Panc1 (cell line): Measurements from ENCODE around the gene BMAL1. TPM values are rescaled to one million over a fixed set of nuclear protein-coding genes. Genes with fewer than 3 reads are reported as not detected.

ENCODE experiments used
- ATAC-seq: fragments of 200-7000 bp; cut with Tn5 transposase; 2 replicates; pipeline ENCODE4 v1.9.1; 2020; ENCODE audit warnings: mild to moderate bottlenecking, moderate library complexity
- BruUV-seq: library from RNA; stranded (reverse); fragments of 400-500 nt; replicated peaks from 2 replicates; lab custom pipeline; 2021; lab: Mats Ljungman, UMichigan
- CTCF ChIA-PET: fragments of 300-600 bp; sonication (Branson Sonifier 250); formaldehyde crosslinking; loops from one replicate; lab custom pipeline; 2022; ENCODE audit warnings: antibody characterized with exemption; lab: Charles Lee
- POLR2A ChIA-PET: fragments of 300-600 bp; sonication (Branson Sonifier 250); formaldehyde crosslinking; loops from one replicate; lab custom pipeline; 2022; ENCODE audit warnings: antibody characterized with exemption; lab: Charles Lee
- DNase-seq: peaks from one replicate; pipeline ENCODE4 v3.0.0-alpha.2; 2010; ENCODE audit warnings: low read depth, low spot score
- H3K27ac ChIP-seq: 2 replicates; pipeline ENCODE4 v1.5.1; 2011; ENCODE audit warnings: mild to moderate bottlenecking, low read length, inconsistent platforms
- H3K27me3 ChIP-seq: fragments of 200-500 bp; sonication (Bioruptor generic); 2 replicates; pipeline ENCODE4 v1.6.0; 2014; ENCODE audit warnings: low read length, inconsistent platforms; ENCODE audit not compliant: control insufficient read depth, insufficient read depth
- H3K36me3 ChIP-seq: fragments of 200-500 bp; sonication (Bioruptor generic); 2 replicates; pipeline ENCODE4 v1.5.1; 2014; ENCODE audit warnings: inconsistent platforms, mild to moderate bottlenecking, low read length, moderate library complexity; ENCODE audit not compliant: control insufficient read depth, insufficient read depth
- H3K4me1 ChIP-seq: 2 replicates; pipeline ENCODE4 v1.5.1; 2011; ENCODE audit warnings: inconsistent platforms, mild to moderate bottlenecking, low read length, moderate library complexity; ENCODE audit not compliant: control insufficient read depth, insufficient read depth
- H3K4me3 ChIP-seq, 2 experiments: 2 replicates each; pipeline ENCODE4 v1.5.1; 2011 to 2012; ENCODE audit warnings: low read depth in 2 of 2, low read length in 2 of 2, mild to moderate bottlenecking in 2 of 2, inconsistent platforms in 1 of 2, moderate library complexity in 1 of 2
- H3K9me3 ChIP-seq: fragments of 200-500 bp; sonication (Bioruptor generic); 2 replicates; pipeline ENCODE4 v1.5.1; 2014; ENCODE audit warnings: low read depth, mild to moderate bottlenecking, inconsistent platforms, low read length, moderate library complexity; ENCODE audit not compliant: control insufficient read depth, insufficient read depth
- POLR2AphosphoS5 ChIP-seq: IDR thresholded peaks from 2 replicates; pipeline ENCODE4 v1.6.1; 2012; ENCODE audit warnings: mild to moderate bottlenecking, low read depth, low read length, moderate library complexity
- SIN3A ChIP-seq: IDR thresholded peaks from 2 replicates; pipeline ENCODE4 v1.6.1; 2012; ENCODE audit warnings: low read depth, mild to moderate bottlenecking, low read length, moderate library complexity, borderline replicate concordance; ENCODE audit not compliant: insufficient read depth
- TCF7L2 ChIP-seq: IDR thresholded peaks from 2 replicates; pipeline ENCODE4 v1.6.1; 2011; ENCODE audit warnings: mild to moderate bottlenecking, low read depth, low read length, inconsistent platforms
- in situ Hi-C: cut with HindIII; loops from 2 replicates; pipeline ENCODE4 v1.10.0; 2016; ENCODE audit warnings: low sequenced_read_pairs, low pct_unique_long_range_greater_than_20kb
- intact Hi-C: fragments of 100-400 bp; cut with micrococcal nuclease; formaldehyde crosslinking; loops from one replicate; pipeline ENCODE4 v1.10.0; 2022; ENCODE audit not compliant: unreplicated experiment
- total RNA-seq: library from RNA; stranded (reverse); gene quantifications from one replicate; pipeline ENCODE4 v1.2.1, GENCODE V29; 2021; ENCODE audit not compliant: unreplicated experiment
- TF ChIP-seq, protein P1 (sequence below), 2 experiments: IDR thresholded peaks; 2 replicates each; pipeline ENCODE4 v1.6.1; 2011 to 2012; ENCODE audit warnings: low read depth in 2 of 2, control low read depth in 1 of 2, low read length in 1 of 2, mild to moderate bottlenecking in 1 of 2, moderate library complexity in 1 of 2; ENCODE audit not compliant: insufficient read depth in 1 of 2
- TF ChIP-seq, protein P2 (sequence below): fragments of 450-650 bp; IDR thresholded peaks from 2 replicates; pipeline ENCODE4 v1.5.1; 2017; ENCODE audit warnings: mild to moderate bottlenecking

The BMAL1 gene
- total RNA-seq, 1 experiment from 2014 or later, result 9.3 TPM

DNA sequence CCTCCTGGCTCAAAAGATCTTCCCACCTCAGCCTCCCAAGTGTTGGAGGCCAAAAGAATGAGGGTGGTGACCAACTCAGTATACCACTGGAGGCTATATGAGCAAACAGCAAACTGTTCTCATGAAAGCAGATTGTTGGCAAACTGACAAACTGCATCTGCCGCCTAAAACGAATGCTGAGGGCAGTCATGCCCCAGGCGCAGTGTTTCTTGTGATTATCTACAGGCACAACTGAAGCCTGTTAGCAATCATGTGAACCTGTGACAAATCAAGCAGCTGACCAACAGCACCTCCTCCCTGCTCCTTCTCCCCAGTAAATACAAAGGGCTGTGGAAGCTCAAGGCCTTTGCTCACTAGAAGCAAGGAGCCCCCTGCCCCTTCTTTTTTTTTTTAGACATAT is 137.6 kb downstream of the BMAL1 start:
- no TSS peak for BruUV-seq
- TF ChIP-seq, protein P1, sequence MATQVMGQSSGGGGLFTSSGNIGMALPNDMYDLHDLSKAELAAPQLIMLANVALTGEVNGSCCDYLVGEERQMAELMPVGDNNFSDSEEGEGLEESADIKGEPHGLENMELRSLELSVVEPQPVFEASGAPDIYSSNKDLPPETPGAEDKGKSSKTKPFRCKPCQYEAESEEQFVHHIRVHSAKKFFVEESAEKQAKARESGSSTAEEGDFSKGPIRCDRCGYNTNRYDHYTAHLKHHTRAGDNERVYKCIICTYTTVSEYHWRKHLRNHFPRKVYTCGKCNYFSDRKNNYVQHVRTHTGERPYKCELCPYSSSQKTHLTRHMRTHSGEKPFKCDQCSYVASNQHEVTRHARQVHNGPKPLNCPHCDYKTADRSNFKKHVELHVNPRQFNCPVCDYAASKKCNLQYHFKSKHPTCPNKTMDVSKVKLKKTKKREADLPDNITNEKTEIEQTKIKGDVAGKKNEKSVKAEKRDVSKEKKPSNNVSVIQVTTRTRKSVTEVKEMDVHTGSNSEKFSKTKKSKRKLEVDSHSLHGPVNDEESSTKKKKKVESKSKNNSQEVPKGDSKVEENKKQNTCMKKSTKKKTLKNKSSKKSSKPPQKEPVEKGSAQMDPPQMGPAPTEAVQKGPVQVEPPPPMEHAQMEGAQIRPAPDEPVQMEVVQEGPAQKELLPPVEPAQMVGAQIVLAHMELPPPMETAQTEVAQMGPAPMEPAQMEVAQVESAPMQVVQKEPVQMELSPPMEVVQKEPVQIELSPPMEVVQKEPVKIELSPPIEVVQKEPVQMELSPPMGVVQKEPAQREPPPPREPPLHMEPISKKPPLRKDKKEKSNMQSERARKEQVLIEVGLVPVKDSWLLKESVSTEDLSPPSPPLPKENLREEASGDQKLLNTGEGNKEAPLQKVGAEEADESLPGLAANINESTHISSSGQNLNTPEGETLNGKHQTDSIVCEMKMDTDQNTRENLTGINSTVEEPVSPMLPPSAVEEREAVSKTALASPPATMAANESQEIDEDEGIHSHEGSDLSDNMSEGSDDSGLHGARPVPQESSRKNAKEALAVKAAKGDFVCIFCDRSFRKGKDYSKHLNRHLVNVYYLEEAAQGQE (IDR thresholded peaks at IDR 0.05; ENCODE audit: insufficient read depth in 1 of 2, low read depth in 2 of 2, low read length in 1 of 2), result no peak
- TF ChIP-seq TCF7L2 (no peak), POLR2AphosphoS5 (no peak), SIN3A (no peak)
- TF ChIP-seq, protein P2, sequence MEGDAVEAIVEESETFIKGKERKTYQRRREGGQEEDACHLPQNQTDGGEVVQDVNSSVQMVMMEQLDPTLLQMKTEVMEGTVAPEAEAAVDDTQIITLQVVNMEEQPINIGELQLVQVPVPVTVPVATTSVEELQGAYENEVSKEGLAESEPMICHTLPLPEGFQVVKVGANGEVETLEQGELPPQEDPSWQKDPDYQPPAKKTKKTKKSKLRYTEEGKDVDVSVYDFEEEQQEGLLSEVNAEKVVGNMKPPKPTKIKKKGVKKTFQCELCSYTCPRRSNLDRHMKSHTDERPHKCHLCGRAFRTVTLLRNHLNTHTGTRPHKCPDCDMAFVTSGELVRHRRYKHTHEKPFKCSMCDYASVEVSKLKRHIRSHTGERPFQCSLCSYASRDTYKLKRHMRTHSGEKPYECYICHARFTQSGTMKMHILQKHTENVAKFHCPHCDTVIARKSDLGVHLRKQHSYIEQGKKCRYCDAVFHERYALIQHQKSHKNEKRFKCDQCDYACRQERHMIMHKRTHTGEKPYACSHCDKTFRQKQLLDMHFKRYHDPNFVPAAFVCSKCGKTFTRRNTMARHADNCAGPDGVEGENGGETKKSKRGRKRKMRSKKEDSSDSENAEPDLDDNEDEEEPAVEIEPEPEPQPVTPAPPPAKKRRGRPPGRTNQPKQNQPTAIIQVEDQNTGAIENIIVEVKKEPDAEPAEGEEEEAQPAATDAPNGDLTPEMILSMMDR, result no peak
- in situ Hi-C loops (no loop called here), intact Hi-C loops (no loop called here)
- DNase-seq (no peak), ATAC-seq (no peak)
- ChIA-PET CTCF (no interaction called here), POLR2A (no interaction called here)
- Histone ChIP-seq H3K27ac (no peak overlapping the region), H3K9me3 (no peaks in the 10 kb centered on the region), H3K4me3 (no peak overlapping the region), H3K36me3 (peaks cover 5% of the 10 kb centered on the region; the same call in 1 of the 2 replicates), H3K4me1 (no peaks in the 10 kb centered on the region), H3K27me3 (no peaks in the 10 kb centered on the region)

DNA sequence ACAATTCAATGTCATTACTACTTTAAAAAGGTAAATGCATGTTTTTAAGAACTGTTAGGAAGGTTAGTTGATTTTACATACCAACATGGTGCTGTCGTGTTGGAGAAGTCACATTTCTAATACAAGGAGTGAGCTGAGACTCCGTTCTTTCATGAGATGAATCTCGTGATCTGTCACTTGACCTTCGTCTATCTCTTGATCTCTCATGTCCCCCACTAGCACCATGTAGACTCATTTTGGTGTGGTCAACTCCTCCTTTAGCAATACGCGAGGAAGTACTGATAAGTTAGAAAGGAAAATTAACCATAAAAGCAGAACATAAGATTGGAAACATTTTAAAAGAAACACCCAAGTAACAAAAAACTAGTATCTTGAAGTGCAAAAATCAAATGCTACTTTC is 144.0 kb downstream of the BMAL1 start:
- in situ Hi-C loops, result no loop called here
- no peak overlapping the region for H3K4me3 ChIP-seq
- no peak overlapping the region for H3K27ac ChIP-seq
- POLR2A ChIA-PET, result interaction anchor here (0.5 kb wide), 1 partner anchor 51 kb away, joined by 9 read pairs; no protein-coding TSS in a partner anchor
- H3K9me3 ChIP-seq, result no peaks in the 10 kb centered on the region
- no TSS peak for BruUV-seq
- intact Hi-C loops, result no loop called here
- CTCF ChIA-PET, result no interaction called here
- DNase-seq, result no peak
- TF ChIP-seq, protein P2, result no peak
- no peak for TF ChIP-seq TCF7L2
- no peak for TF ChIP-seq POLR2AphosphoS5
- TF ChIP-seq, protein P1 (IDR thresholded peaks at IDR 0.05; ENCODE audit: insufficient read depth in 1 of 2, low read depth in 2 of 2, low read length in 1 of 2), result no peak
- no peak for TF ChIP-seq SIN3A
- no peaks in the 10 kb centered on the region for H3K36me3 ChIP-seq
- no peak for ATAC-seq
- no peaks in the 10 kb centered on the region for H3K4me1 ChIP-seq
- no peaks in the 10 kb centered on the region for H3K27me3 ChIP-seq
